ENCODE data around the gene SMAD6.

Gene SMAD6

GRCh38 chr15:66822576-66822975 lies 120.5 kb downstream of the SMAD6 start:
- TF ChIP-seq CTCF (IDR thresholded peaks at IDR 0.05): no peak
- no peaks in the 10 kb centered on the region for H3K36me3 Mint-ChIP-seq (ENCODE audit: low read depth)
- H3K27me3 Mint-ChIP-seq (ENCODE audit: low read depth, poor library complexity): peaks cover 12% of the 10 kb centered on the region
- peaks cover 15% of the 10 kb centered on the region for H3K4me1 Mint-ChIP-seq
- H3K4me3 Mint-ChIP-seq: no peak overlapping the region
- no peak overlapping the region for H3K27ac Mint-ChIP-seq
- DNase-seq: no peak
- no peaks in the 10 kb centered on the region for H3K9me3 Mint-ChIP-seq

- H3K4me3 Mint-ChIP-seq: peak overlapping the region; percentile 12
- TF ChIP-seq CTCF (IDR thresholded peaks at IDR 0.05): no peak
- H3K9me3 Mint-ChIP-seq: no peaks in the 10 kb centered on the region
- H3K27me3 Mint-ChIP-seq (ENCODE audit: low read depth, poor library complexity): peaks cover 12% of the 10 kb centered on the region
- peaks cover 15% of the 10 kb centered on the region for H3K4me1 Mint-ChIP-seq
- no peaks in the 10 kb centered on the region for H3K36me3 Mint-ChIP-seq (ENCODE audit: low read depth)
- DNase-seq: no peak
- no peak overlapping the region for H3K27ac Mint-ChIP-seq
Observed at GRCh38 chr15:66823601-66824000, 121.6 kb downstream of the SMAD6 start.

- peaks cover 11% of the 10 kb centered on the region for H3K27me3 Mint-ChIP-seq (ENCODE audit: low read depth, poor library complexity)
- no peaks in the 10 kb centered on the region for H3K36me3 Mint-ChIP-seq (ENCODE audit: low read depth)
- H3K4me3 Mint-ChIP-seq: no peak overlapping the region
- no peaks in the 10 kb centered on the region for H3K9me3 Mint-ChIP-seq
- peaks cover 15% of the 10 kb centered on the region for H3K4me1 Mint-ChIP-seq
- DNase-seq: no peak
- no peak overlapping the region for H3K27ac Mint-ChIP-seq
- no peak for TF ChIP-seq CTCF (IDR thresholded peaks at IDR 0.05)
Observed at GRCh38 chr15:66824424-66824823, 122.4 kb downstream of the SMAD6 start.

GRCh38 chr15:66825139-66825538 lies 123.1 kb downstream of the SMAD6 start:
- Mint-ChIP-seq H3K4me3 (no peak overlapping the region), H3K4me1 (peaks cover 15% of the 10 kb centered on the region), H3K36me3 (ENCODE audit: low read depth) (no peaks in the 10 kb centered on the region), H3K9me3 (no peaks in the 10 kb centered on the region), H3K27ac (no peak overlapping the region), H3K27me3 (ENCODE audit: low read depth, poor library complexity) (peaks cover 11% of the 10 kb centered on the region)
- DNase-seq: no peak
- no peak for TF ChIP-seq CTCF (IDR thresholded peaks at IDR 0.05)

GRCh38 chr15:66825731-66826130 lies 123.7 kb downstream of the SMAD6 start:
- H3K4me1 Mint-ChIP-seq: peaks cover 15% of the 10 kb centered on the region
- H3K9me3 Mint-ChIP-seq: no peaks in the 10 kb centered on the region
- TF ChIP-seq CTCF (IDR thresholded peaks at IDR 0.05): no peak
- no peaks in the 10 kb centered on the region for H3K36me3 Mint-ChIP-seq (ENCODE audit: low read depth)
- peaks cover 14% of the 10 kb centered on the region for H3K27me3 Mint-ChIP-seq (ENCODE audit: low read depth, poor library complexity)
- H3K27ac Mint-ChIP-seq: no peak overlapping the region
- H3K4me3 Mint-ChIP-seq: no peak overlapping the region
- DNase-seq: no peak

- H3K36me3 Mint-ChIP-seq (ENCODE audit: low read depth): no peaks in the 10 kb centered on the region
- TF ChIP-seq CTCF (IDR thresholded peaks at IDR 0.05): no peak
- no peak overlapping the region for H3K4me3 Mint-ChIP-seq
- no peak overlapping the region for H3K27ac Mint-ChIP-seq
- DNase-seq: no peak
- H3K4me1 Mint-ChIP-seq: peaks cover 11% of the 10 kb centered on the region
- no peaks in the 10 kb centered on the region for H3K9me3 Mint-ChIP-seq
- H3K27me3 Mint-ChIP-seq (ENCODE audit: low read depth, poor library complexity): peaks cover 14% of the 10 kb centered on the region
Observed at GRCh38 chr15:66826507-66826906, 124.5 kb downstream of the SMAD6 start.
